WTC11 (cell line): ENCODE results near the gene GPX4. TPM values are rescaled to one million over a fixed set of nuclear protein-coding genes. Genes with fewer than 3 reads are reported as not detected.
A peak's percentile ranks its signal among the peaks of the same experiment; 100 is the strongest.

ENCODE experiments used
- ATAC-seq: fragments of 200-7000 bp; cut with Tn5 transposase; 2 replicates; pipeline ENCODE4 v1.10.0; 2021; ENCODE audit warnings: mild to moderate bottlenecking, moderate library complexity
- CTCF ChIA-PET: fragments of 300-600 bp; sonication (Branson Sonifier 250); formaldehyde crosslinking; loops from one replicate; lab custom pipeline; 2021; ENCODE audit warnings: antibody characterized with exemption; lab: Charles Lee
- POLR2A ChIA-PET: fragments of 350-600 bp; sonication (Branson Sonifier 250); formaldehyde crosslinking; loops from one replicate; lab custom pipeline; 2021; ENCODE audit warnings: antibody characterized with exemption; lab: Charles Lee
- DNase-seq: peaks from one replicate; pipeline ENCODE4 v3.0.0; 2021; ENCODE audit warnings: low spot score
- H3K27ac Mint-ChIP-seq: 2 replicates; pipeline ENCODE4 v1.8.0; 2021; ENCODE audit warnings: mixed read lengths
- H3K27me3 Mint-ChIP-seq: 2 replicates; pipeline ENCODE4 v1.8.0; 2021; ENCODE audit warnings: low read depth, mild to moderate bottlenecking, moderate library complexity, mixed read lengths
- H3K36me3 Mint-ChIP-seq: 2 replicates; pipeline ENCODE4 v1.8.0; 2021; ENCODE audit warnings: mixed read lengths
- H3K4me1 Mint-ChIP-seq: 2 replicates; pipeline ENCODE4 v1.8.0; 2022; ENCODE audit warnings: mixed read lengths
- H3K4me3 Mint-ChIP-seq: 2 replicates; pipeline ENCODE4 v1.8.0; 2021; ENCODE audit warnings: mild to moderate bottlenecking, moderate library complexity, mixed read lengths
- H3K9me3 Mint-ChIP-seq: 2 replicates; pipeline ENCODE4 v1.8.0; 2021; ENCODE audit warnings: mixed read lengths
- ELF4 ChIP-seq: sonication (generic); formaldehyde crosslinking; IDR thresholded peaks from 2 replicates; pipeline ENCODE4 v1.8.1; 2022; ENCODE audit warnings: low read depth, mild to moderate bottlenecking, moderate library complexity, missing genetic modification reagents
- MAX ChIP-seq: sonication (generic); formaldehyde crosslinking; IDR thresholded peaks from 2 replicates; pipeline ENCODE4 v1.8.0; 2022; ENCODE audit warnings: mild to moderate bottlenecking, missing genetic modification reagents
- NFYB ChIP-seq: sonication (generic); formaldehyde crosslinking; conservative IDR thresholded peaks from 2 replicates; pipeline ENCODE4 v1.8.0; 2022; ENCODE audit warnings: low read depth, missing genetic modification reagents
- NR1H2 ChIP-seq: sonication (generic); formaldehyde crosslinking; IDR thresholded peaks from 2 replicates; pipeline ENCODE4 v1.9.0; 2021; ENCODE audit warnings: mild to moderate bottlenecking, moderate library complexity, missing genetic modification reagents
- PREB ChIP-seq: sonication (generic); formaldehyde crosslinking; IDR thresholded peaks from 2 replicates; pipeline ENCODE4 v1.8.1; 2022; ENCODE audit warnings: mild to moderate bottlenecking, missing genetic modification reagents, moderate library complexity, borderline replicate concordance
- SMAD3 ChIP-seq: sonication (generic); formaldehyde crosslinking; IDR thresholded peaks from 2 replicates; pipeline ENCODE4 v1.8.0; 2022; ENCODE audit warnings: missing genetic modification reagents, mild to moderate bottlenecking, borderline replicate concordance
- SMAD4 ChIP-seq: sonication (generic); formaldehyde crosslinking; IDR thresholded peaks from 2 replicates; pipeline ENCODE4 v1.8.0; 2022; ENCODE audit warnings: mild to moderate bottlenecking, missing genetic modification reagents
- TCF7 ChIP-seq: sonication (generic); formaldehyde crosslinking; IDR thresholded peaks from 2 replicates; pipeline ENCODE4 v1.8.0; 2022; ENCODE audit warnings: mild to moderate bottlenecking, low read depth, missing genetic modification reagents, moderate library complexity
- TEAD4 ChIP-seq: sonication (generic); formaldehyde crosslinking; IDR thresholded peaks from 2 replicates; pipeline ENCODE4 v1.8.0; 2022; ENCODE audit warnings: mild to moderate bottlenecking, missing genetic modification reagents
- ZNF263 ChIP-seq: sonication (generic); formaldehyde crosslinking; IDR thresholded peaks from 2 replicates; pipeline ENCODE4 v1.8.1; 2022; ENCODE audit warnings: low read depth, mild to moderate bottlenecking, moderate library complexity, missing genetic modification reagents
- ZNF281 ChIP-seq: sonication (generic); formaldehyde crosslinking; IDR thresholded peaks from 2 replicates; pipeline ENCODE4 v1.8.0; 2023; ENCODE audit warnings: mild to moderate bottlenecking, missing genetic modification reagents
- ZNF512 ChIP-seq: sonication (generic); formaldehyde crosslinking; IDR thresholded peaks from 2 replicates; pipeline ENCODE4 v1.8.1; 2022; ENCODE audit warnings: missing genetic modification reagents, borderline replicate concordance
- ZNF532 ChIP-seq: fragments of 250-450 bp; sonication (Bioruptor Pico); IDR thresholded peaks from 2 replicates; pipeline ENCODE4 v1.9.0; 2021; ENCODE audit warnings: mild to moderate bottlenecking, borderline replicate concordance
- ZNF671 ChIP-seq: fragments of 250-450 bp; sonication (Bioruptor Pico); IDR thresholded peaks from 2 replicates; pipeline ENCODE4 v1.8.0; 2021; ENCODE audit warnings: mild to moderate bottlenecking
- total RNA-seq: library from RNA; stranded (reverse); gene quantifications from 3 replicates; pipeline ENCODE4 v1.2.3, GENCODE V29; 2021

Gene GPX4
- total RNA-seq, 1 experiment from 2014 or later: 363 TPM

GRCh38 chr19:1144741-1145140, 40.9 kb downstream of the GPX4 start (continued):
- TF ChIP-seq ZNF263 (CRISPR knock-in tag): no peak
- no peak for TF ChIP-seq NFYB (CRISPR knock-in tag)
- no peak for TF ChIP-seq ZNF512
- no peak for TF ChIP-seq TCF7 (CRISPR knock-in tag)
- no peak for TF ChIP-seq MAX (CRISPR knock-in tag)
- no peak for TF ChIP-seq ZNF532 (CRISPR knock-in tag)
- no peak for TF ChIP-seq ZNF671 (CRISPR knock-in tag)

GRCh38 chr19:1145635-1146411, 42.0 kb downstream of the GPX4 start:
- peak overlapping the region; percentile 98 for H3K27ac Mint-ChIP-seq
- CTCF ChIA-PET: interaction anchor here (0.7 to 1.8 kb wide), 6 partner anchors 12 to 99 kb away, joined by 3 to 11 read pairs (median 4); no protein-coding TSS in a partner anchor
- ATAC-seq: no peak

More at GRCh38 chr19:1145635-1146411, 42.0 kb downstream of the GPX4 start:
- Mint-ChIP-seq H3K9me3 (peaks cover 5% of the 10 kb centered on the region), H3K36me3 (peaks cover 24% of the 10 kb centered on the region), H3K4me3 (no peak overlapping the region), H3K27me3 (no peaks in the 10 kb centered on the region)
- POLR2A ChIA-PET: interaction anchor here (0.6 kb wide), 1 partner anchor 27 kb away, joined by 5 read pairs; no protein-coding TSS in a partner anchor
- no peak for TF ChIP-seq SMAD4
- TF ChIP-seq ZNF512: no peak
- TF ChIP-seq ZNF281 (CRISPR knock-in tag): no peak
- TF ChIP-seq NR1H2 (CRISPR knock-in tag): no peak
- TF ChIP-seq SMAD3 (CRISPR knock-in tag): no peak
- no peak for TF ChIP-seq ELF4 (CRISPR knock-in tag)
- 0 out of 2 replicates have a peak, but pooled peaks have one; percentile 15 for TF ChIP-seq PREB (CRISPR knock-in tag)
- no peak for TF ChIP-seq TEAD4
- TF ChIP-seq, all 79 proteins: peak for 1
- DNase-seq: no peak
- H3K4me1 Mint-ChIP-seq: peaks cover 10% of the 10 kb centered on the region
